Measurements from ENCODE around the gene CCDC148. TPM values are rescaled to one million over a fixed set of nuclear protein-coding genes. Genes with fewer than 3 reads are reported as not detected.

The CCDC148 gene
- total RNA-seq, 3 donors from 2014 or later: 0.14 TPM; not detected in 2

- ATAC-seq: no peak
- Mint-ChIP-seq H3K4me3 (no peak overlapping the region), H3K27me3 (ENCODE audit: low read depth) (peaks cover 6% of the 10 kb centered on the region), H3K9me3 (no peaks in the 10 kb centered on the region), H3K36me3 (ENCODE audit: insufficient read depth) (no peaks in the 10 kb centered on the region), H3K4me1 (ENCODE audit: low read depth) (no peaks in the 10 kb centered on the region)
- no peak for DNase-seq
Measured at GRCh38 chr2:158134055-158134454, 322.5 kb downstream of the CCDC148 start.

GRCh38 chr2:158131919-158132566 lies 324.5 kb downstream of the CCDC148 start:
- Mint-ChIP-seq H3K9me3 (no peaks in the 10 kb centered on the region), H3K4me1 (ENCODE audit: low read depth) (no peaks in the 10 kb centered on the region), H3K27me3 (ENCODE audit: low read depth) (peaks cover 6% of the 10 kb centered on the region), H3K36me3 (ENCODE audit: insufficient read depth) (no peaks in the 10 kb centered on the region), H3K4me3 (no peak overlapping the region)
- ATAC-seq: no peak
- no peak for DNase-seq

- Mint-ChIP-seq H3K4me1 (ENCODE audit: low read depth) (no peaks in the 10 kb centered on the region), H3K36me3 (ENCODE audit: insufficient read depth) (no peaks in the 10 kb centered on the region), H3K4me3 (no peak overlapping the region), H3K9me3 (no peaks in the 10 kb centered on the region), H3K27me3 (ENCODE audit: low read depth) (peaks cover 6% of the 10 kb centered on the region)
- no peak for DNase-seq
- no peak for ATAC-seq
Measured at GRCh38 chr2:158131483-158131912, 325.1 kb downstream of the CCDC148 start.

- H3K4me1 Mint-ChIP-seq (ENCODE audit: low read depth): no peaks in the 10 kb centered on the region
- DNase-seq: no peak
Measured at GRCh38 chr2:158130832-158131473, 325.6 kb downstream of the CCDC148 start.

GRCh38 chr2:158129037-158129436 lies 327.5 kb downstream of the CCDC148 start:
- Mint-ChIP-seq H3K9me3 (no peaks in the 10 kb centered on the region), H3K4me3 (no peak overlapping the region), H3K27me3 (ENCODE audit: low read depth) (peaks cover 11% of the 10 kb centered on the region), H3K4me1 (ENCODE audit: low read depth) (no peaks in the 10 kb centered on the region), H3K36me3 (ENCODE audit: insufficient read depth) (no peaks in the 10 kb centered on the region)
- DNase-seq (no peak), ATAC-seq (no peak)

More at GRCh38 chr2:158130832-158131473, 325.6 kb downstream of the CCDC148 start:
- Mint-ChIP-seq H3K27me3 (ENCODE audit: low read depth) (peaks cover 6% of the 10 kb centered on the region), H3K4me3 (no peak overlapping the region), H3K36me3 (ENCODE audit: insufficient read depth) (no peaks in the 10 kb centered on the region), H3K9me3 (no peaks in the 10 kb centered on the region)
- no peak for ATAC-seq

- Mint-ChIP-seq H3K4me1 (ENCODE audit: low read depth) (no peaks in the 10 kb centered on the region), H3K9me3 (no peaks in the 10 kb centered on the region), H3K27me3 (ENCODE audit: low read depth) (peaks cover 11% of the 10 kb centered on the region), H3K36me3 (ENCODE audit: insufficient read depth) (no peaks in the 10 kb centered on the region), H3K4me3 (no peak overlapping the region)
- DNase-seq (no peak), ATAC-seq (no peak)
Measured at GRCh38 chr2:158128168-158128973, 328.2 kb downstream of the CCDC148 start.

GRCh38 chr2:158127380-158127804 lies 329.2 kb downstream of the CCDC148 start:
- Mint-ChIP-seq H3K27me3 (ENCODE audit: low read depth) (peaks cover 9% of the 10 kb centered on the region), H3K4me1 (ENCODE audit: low read depth) (no peaks in the 10 kb centered on the region), H3K36me3 (ENCODE audit: insufficient read depth) (no peaks in the 10 kb centered on the region), H3K4me3 (no peak overlapping the region), H3K9me3 (no peaks in the 10 kb centered on the region)
- ATAC-seq (no peak), DNase-seq (no peak)

- H3K27me3 Mint-ChIP-seq (ENCODE audit: low read depth): peaks cover 5% of the 10 kb centered on the region
- H3K4me1 Mint-ChIP-seq (ENCODE audit: low read depth): no peaks in the 10 kb centered on the region
- H3K36me3 Mint-ChIP-seq (ENCODE audit: insufficient read depth): no peaks in the 10 kb centered on the region
- no peak for DNase-seq
- no peak for ATAC-seq
- H3K9me3 Mint-ChIP-seq: no peaks in the 10 kb centered on the region
- H3K4me3 Mint-ChIP-seq: no peak overlapping the region
Measured at GRCh38 chr2:158125756-158126498, 330.6 kb downstream of the CCDC148 start.

GRCh38 chr2:158124896-158125295 lies 331.7 kb downstream of the CCDC148 start:
- Mint-ChIP-seq H3K4me3 (no peak overlapping the region), H3K9me3 (no peaks in the 10 kb centered on the region), H3K36me3 (ENCODE audit: insufficient read depth) (no peaks in the 10 kb centered on the region), H3K27me3 (ENCODE audit: low read depth) (peaks cover 5% of the 10 kb centered on the region), H3K4me1 (ENCODE audit: low read depth) (no peaks in the 10 kb centered on the region)
- DNase-seq: no peak
- ATAC-seq: no peak

Other genes with a start within 250 kb of the CCDC148 start
- 10 to 100 TPM; 11.5 to 17.7 (median 12.5) TPM for gene PKP4, start 199 bp upstream of the CCDC148 start, total RNA-seq

All from activated T-cell treated with anti-CD3 and anti-CD28 coated beads, Interleukin-2, amount 50 U/mL, for 4 hours (primary cell).